Epithelial cell of proximal tubule (primary cell): ENCODE measurements around the gene CGN. TPM values are rescaled to one million over a fixed set of nuclear protein-coding genes. Genes with fewer than 3 reads are reported as not detected.

Experiments used
- DNase-seq: peaks from one replicate; pipeline ENCODE4 v3.0.0-alpha.2; 2011; ENCODE audit warnings: low read depth
- H3K4me3 ChIP-seq: 2 replicates; pipeline ENCODE4 v1.5.1; 2011; ENCODE audit warnings: low read depth, mild to moderate bottlenecking, low read length
- CTCF ChIP-seq: conservative IDR thresholded peaks from 2 replicates; pipeline ENCODE4 v1.5.1; 2012; ENCODE audit warnings: low read depth, mild to moderate bottlenecking, low read length
- total RNA-seq: library from RNA; depleted of rRNA; stranded (reverse); fragments of >200 nt; gene quantifications from 2 replicates; pipeline ENCODE4 v1.2.3, GENCODE V29; 2015

Gene CGN
- total RNA-seq, 1 donor from 2014 or later, result 9.5 TPM

GRCh38 chr1:151539321-151540020 is 28.3 kb downstream of the CGN start:
- peak overlapping the region; percentile 83 for H3K4me3 ChIP-seq
- DNase-seq, result peak; percentile 96
- TF ChIP-seq CTCF, result peak; percentile 15

DNA sequence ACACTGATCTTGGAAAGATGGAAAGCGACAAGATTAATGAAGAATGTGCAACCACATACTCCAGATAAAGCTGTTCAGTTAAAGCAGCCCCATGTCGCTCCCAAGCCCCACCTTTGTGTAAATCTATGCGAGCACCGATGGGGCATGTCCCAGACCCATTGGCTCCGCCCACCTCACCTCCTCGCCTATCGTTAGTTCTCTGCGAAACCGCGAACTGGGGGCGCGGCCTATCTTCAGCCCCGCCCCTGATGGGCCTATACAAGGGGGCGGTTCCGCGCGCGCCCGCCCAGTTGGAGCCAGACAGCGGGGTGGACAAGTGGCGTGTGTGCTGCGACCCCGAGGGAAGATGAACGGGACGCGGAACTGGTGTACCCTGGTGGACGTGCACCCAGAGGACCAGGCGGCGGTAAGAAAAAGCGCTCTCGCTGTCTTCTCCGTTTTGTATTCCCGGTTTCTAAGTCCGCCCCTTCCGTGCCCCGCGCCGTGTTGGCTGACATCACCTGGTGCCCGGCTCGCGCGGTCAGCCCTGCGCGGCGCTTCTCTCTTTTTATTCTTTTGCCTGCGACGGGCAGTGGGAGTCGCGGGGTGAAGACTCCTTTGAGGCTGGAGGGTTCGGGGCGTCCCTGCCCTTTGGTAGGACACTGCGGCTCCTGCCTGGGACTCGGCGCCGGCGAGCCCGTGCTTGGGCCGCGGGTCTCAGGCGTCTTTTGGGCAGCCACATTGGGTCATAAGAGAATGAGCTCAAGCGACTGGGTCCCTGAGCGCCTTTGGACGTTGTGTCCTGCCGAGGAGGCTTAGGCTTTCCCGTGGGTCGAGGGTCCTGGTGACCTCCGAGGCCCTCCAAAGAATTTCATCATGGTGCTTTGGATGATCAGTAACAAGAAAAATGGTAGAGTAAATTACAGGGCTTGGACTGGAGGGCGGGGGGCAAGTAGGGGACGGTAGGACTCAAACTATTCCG is 29.1 kb downstream of the CGN start, which contains the start of gene TUFT1:
TSS of gene TUFT1 (plus strand) at position 289 of the 961 bp plus-strand sequence. CDS start at position 347, 58 bp downstream.
- peak within 1 kb of the TSS; percentile 83 for H3K4me3 ChIP-seq
- DNase-seq, result peak; percentile 59
- TF ChIP-seq CTCF, result no peak

- DNase-seq, result no peak
- H3K4me3 ChIP-seq, result peak overlapping the region; percentile 83
- peak; percentile 11 for TF ChIP-seq CTCF
Measured at GRCh38 chr1:151540982-151541377, 29.8 kb downstream of the CGN start.

GRCh38 chr1:151541752-151542151 is 30.6 kb downstream of the CGN start:
- no peak for TF ChIP-seq CTCF
- peak overlapping the region; percentile 83 for H3K4me3 ChIP-seq
- no peak for DNase-seq

- H3K4me3 ChIP-seq, result peak overlapping the region; percentile 83
- no peak for TF ChIP-seq CTCF
- peak; percentile 74 for DNase-seq
Measured at GRCh38 chr1:151542710-151543129, 31.5 kb downstream of the CGN start.

DNA sequence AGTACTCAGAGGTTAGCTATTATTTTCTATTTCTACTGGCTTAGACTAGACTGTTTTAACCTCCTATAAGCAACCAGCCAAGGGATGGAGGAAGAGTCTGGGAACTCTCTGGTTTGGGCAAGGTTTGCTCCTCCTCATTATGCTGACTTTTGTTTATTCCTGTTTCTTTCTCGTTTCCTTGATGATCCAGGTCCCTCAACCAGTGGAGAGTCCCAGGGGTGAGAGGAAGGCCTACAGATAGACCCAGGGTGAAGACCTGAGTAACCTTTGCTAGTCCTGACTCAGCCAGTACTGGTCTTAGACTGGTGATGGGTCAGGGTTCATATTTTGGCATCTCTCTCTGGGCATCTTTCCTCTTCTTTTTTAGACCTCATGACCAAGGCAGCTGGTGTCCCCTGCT is 34.4 kb downstream of the CGN start:
- TF ChIP-seq CTCF, result no peak
- H3K4me3 ChIP-seq, result no peak overlapping the region

More for the DNA sequence above, 34.4 kb downstream of the CGN start:
- DNase-seq, result no peak
